Panc1 (cell line): ENCODE data around the gene AIG1. TPM values are rescaled to one million over a fixed set of nuclear protein-coding genes. Genes with fewer than 3 reads are reported as not detected.

Experiments
- ATAC-seq: fragments of 200-7000 bp; cut with Tn5 transposase; 2 replicates; pipeline ENCODE4 v1.9.1; 2020; ENCODE audit warnings: mild to moderate bottlenecking, moderate library complexity
- BruUV-seq: library from RNA; stranded (reverse); fragments of 400-500 nt; replicated peaks from 2 replicates; lab custom pipeline; 2021; lab: Mats Ljungman, UMichigan
- CTCF ChIA-PET: fragments of 300-600 bp; sonication (Branson Sonifier 250); formaldehyde crosslinking; loops from one replicate; lab custom pipeline; 2022; ENCODE audit warnings: antibody characterized with exemption; lab: Charles Lee
- POLR2A ChIA-PET: fragments of 300-600 bp; sonication (Branson Sonifier 250); formaldehyde crosslinking; loops from one replicate; lab custom pipeline; 2022; ENCODE audit warnings: antibody characterized with exemption; lab: Charles Lee
- DNase-seq: peaks from one replicate; pipeline ENCODE4 v3.0.0-alpha.2; 2010; ENCODE audit warnings: low read depth, low spot score
- H3K27ac ChIP-seq: 2 replicates; pipeline ENCODE4 v1.5.1; 2011; ENCODE audit warnings: mild to moderate bottlenecking, low read length, inconsistent platforms
- H3K27me3 ChIP-seq: fragments of 200-500 bp; sonication (Bioruptor generic); 2 replicates; pipeline ENCODE4 v1.6.0; 2014; ENCODE audit warnings: low read length, inconsistent platforms; ENCODE audit not compliant: control insufficient read depth, insufficient read depth
- H3K36me3 ChIP-seq: fragments of 200-500 bp; sonication (Bioruptor generic); 2 replicates; pipeline ENCODE4 v1.5.1; 2014; ENCODE audit warnings: inconsistent platforms, mild to moderate bottlenecking, low read length, moderate library complexity; ENCODE audit not compliant: control insufficient read depth, insufficient read depth
- H3K4me1 ChIP-seq: 2 replicates; pipeline ENCODE4 v1.5.1; 2011; ENCODE audit warnings: inconsistent platforms, mild to moderate bottlenecking, low read length, moderate library complexity; ENCODE audit not compliant: control insufficient read depth, insufficient read depth
- H3K4me3 ChIP-seq, 2 experiments: 2 replicates each; pipeline ENCODE4 v1.5.1; 2011 to 2012; ENCODE audit warnings: low read depth in 2 of 2, low read length in 2 of 2, mild to moderate bottlenecking in 2 of 2, inconsistent platforms in 1 of 2, moderate library complexity in 1 of 2
- H3K9me3 ChIP-seq: fragments of 200-500 bp; sonication (Bioruptor generic); 2 replicates; pipeline ENCODE4 v1.5.1; 2014; ENCODE audit warnings: low read depth, mild to moderate bottlenecking, inconsistent platforms, low read length, moderate library complexity; ENCODE audit not compliant: control insufficient read depth, insufficient read depth
- CTCF ChIP-seq: fragments of 450-650 bp; IDR thresholded peaks from 2 replicates; pipeline ENCODE4 v1.5.1; 2017; ENCODE audit warnings: mild to moderate bottlenecking
- POLR2AphosphoS5 ChIP-seq: IDR thresholded peaks from 2 replicates; pipeline ENCODE4 v1.6.1; 2012; ENCODE audit warnings: mild to moderate bottlenecking, low read depth, low read length, moderate library complexity
- SIN3A ChIP-seq: IDR thresholded peaks from 2 replicates; pipeline ENCODE4 v1.6.1; 2012; ENCODE audit warnings: low read depth, mild to moderate bottlenecking, low read length, moderate library complexity, borderline replicate concordance; ENCODE audit not compliant: insufficient read depth
- TCF7L2 ChIP-seq: IDR thresholded peaks from 2 replicates; pipeline ENCODE4 v1.6.1; 2011; ENCODE audit warnings: mild to moderate bottlenecking, low read depth, low read length, inconsistent platforms
- in situ Hi-C: cut with HindIII; loops from 2 replicates; pipeline ENCODE4 v1.10.0; 2016; ENCODE audit warnings: low sequenced_read_pairs, low pct_unique_long_range_greater_than_20kb
- intact Hi-C: fragments of 100-400 bp; cut with micrococcal nuclease; formaldehyde crosslinking; loops from one replicate; pipeline ENCODE4 v1.10.0; 2022; ENCODE audit not compliant: unreplicated experiment
- total RNA-seq: library from RNA; stranded (reverse); gene quantifications from one replicate; pipeline ENCODE4 v1.2.1, GENCODE V29; 2021; ENCODE audit not compliant: unreplicated experiment
- TF ChIP-seq, protein P1 (sequence below), 2 experiments: IDR thresholded peaks; 2 replicates each; pipeline ENCODE4 v1.6.1; 2011 to 2012; ENCODE audit warnings: low read depth in 2 of 2, control low read depth in 1 of 2, low read length in 1 of 2, mild to moderate bottlenecking in 1 of 2, moderate library complexity in 1 of 2; ENCODE audit not compliant: insufficient read depth in 1 of 2

Gene AIG1
- total RNA-seq, 1 experiment from 2014 or later: 23.9 TPM

GRCh38 chr6:143225929-143226328 lies 165.2 kb downstream of the AIG1 start:
- in situ Hi-C loops (no loop called here), intact Hi-C loops (no loop called here)
- CTCF ChIA-PET: no interaction called here
- no TSS peak for BruUV-seq
- H3K27ac ChIP-seq: no peak overlapping the region
- H3K4me3 ChIP-seq: no peak overlapping the region
- no peaks in the 10 kb centered on the region for H3K4me1 ChIP-seq
- ATAC-seq (no peak), DNase-seq (no peak)
- H3K9me3 ChIP-seq: no peaks in the 10 kb centered on the region
- no peak for TF ChIP-seq POLR2AphosphoS5
- TF ChIP-seq, protein P1, sequence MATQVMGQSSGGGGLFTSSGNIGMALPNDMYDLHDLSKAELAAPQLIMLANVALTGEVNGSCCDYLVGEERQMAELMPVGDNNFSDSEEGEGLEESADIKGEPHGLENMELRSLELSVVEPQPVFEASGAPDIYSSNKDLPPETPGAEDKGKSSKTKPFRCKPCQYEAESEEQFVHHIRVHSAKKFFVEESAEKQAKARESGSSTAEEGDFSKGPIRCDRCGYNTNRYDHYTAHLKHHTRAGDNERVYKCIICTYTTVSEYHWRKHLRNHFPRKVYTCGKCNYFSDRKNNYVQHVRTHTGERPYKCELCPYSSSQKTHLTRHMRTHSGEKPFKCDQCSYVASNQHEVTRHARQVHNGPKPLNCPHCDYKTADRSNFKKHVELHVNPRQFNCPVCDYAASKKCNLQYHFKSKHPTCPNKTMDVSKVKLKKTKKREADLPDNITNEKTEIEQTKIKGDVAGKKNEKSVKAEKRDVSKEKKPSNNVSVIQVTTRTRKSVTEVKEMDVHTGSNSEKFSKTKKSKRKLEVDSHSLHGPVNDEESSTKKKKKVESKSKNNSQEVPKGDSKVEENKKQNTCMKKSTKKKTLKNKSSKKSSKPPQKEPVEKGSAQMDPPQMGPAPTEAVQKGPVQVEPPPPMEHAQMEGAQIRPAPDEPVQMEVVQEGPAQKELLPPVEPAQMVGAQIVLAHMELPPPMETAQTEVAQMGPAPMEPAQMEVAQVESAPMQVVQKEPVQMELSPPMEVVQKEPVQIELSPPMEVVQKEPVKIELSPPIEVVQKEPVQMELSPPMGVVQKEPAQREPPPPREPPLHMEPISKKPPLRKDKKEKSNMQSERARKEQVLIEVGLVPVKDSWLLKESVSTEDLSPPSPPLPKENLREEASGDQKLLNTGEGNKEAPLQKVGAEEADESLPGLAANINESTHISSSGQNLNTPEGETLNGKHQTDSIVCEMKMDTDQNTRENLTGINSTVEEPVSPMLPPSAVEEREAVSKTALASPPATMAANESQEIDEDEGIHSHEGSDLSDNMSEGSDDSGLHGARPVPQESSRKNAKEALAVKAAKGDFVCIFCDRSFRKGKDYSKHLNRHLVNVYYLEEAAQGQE (IDR thresholded peaks at IDR 0.05; ENCODE audit: insufficient read depth in 1 of 2, low read depth in 2 of 2, low read length in 1 of 2): no peak
- TF ChIP-seq TCF7L2: no peak
- TF ChIP-seq CTCF: no peak
- TF ChIP-seq SIN3A: no peak
- POLR2A ChIA-PET: no interaction called here
- H3K27me3 ChIP-seq: no peaks in the 10 kb centered on the region
- no peaks in the 10 kb centered on the region for H3K36me3 ChIP-seq

GRCh38 chr6:143227675-143228074 lies 167.0 kb downstream of the AIG1 start:
- BruUV-seq: no TSS peak
- DNase-seq (no peak), ATAC-seq (no peak)
- ChIA-PET POLR2A (no interaction called here), CTCF (no interaction called here)
- Histone ChIP-seq H3K4me1 (no peaks in the 10 kb centered on the region), H3K4me3 (no peak overlapping the region), H3K36me3 (no peaks in the 10 kb centered on the region), H3K9me3 (no peaks in the 10 kb centered on the region), H3K27me3 (no peaks in the 10 kb centered on the region), H3K27ac (no peak overlapping the region)
- no peak for TF ChIP-seq CTCF
- TF ChIP-seq POLR2AphosphoS5: no peak
- TF ChIP-seq SIN3A: no peak
- TF ChIP-seq, protein P1 (IDR thresholded peaks at IDR 0.05; ENCODE audit: insufficient read depth in 1 of 2, low read depth in 2 of 2, low read length in 1 of 2): no peak
- no peak for TF ChIP-seq TCF7L2
- intact Hi-C loops: no loop called here
- in situ Hi-C loops: no loop called here
